Renal cortex interstitium (tissue), 11 donors: Measurements from ENCODE around the gene IL17RE. TPM values are rescaled to one million over a fixed set of nuclear protein-coding genes. Genes with fewer than 3 reads are reported as not detected.
"Not testable (repeated sequence)": the region's sequence is repeated elsewhere in the genome, so short reads cannot be mapped to it uniquely, and the experiment has no call there.

Source experiments
- DNase-seq, 11 donors: peaks; one replicate each; pipeline ENCODE4 v3.0.0-alpha.2; 2013; ENCODE audit warnings: low read depth in 9 of 11, low spot score in 4 of 11; ENCODE audit errors: extremely low read depth in 1 of 11
- polyA plus RNA-seq, 3 donors: library from polyadenylated mRNA; unstranded; fragments of 120-200 nt; gene quantifications; one replicate each; pipeline ENCODE4 v1.2.1, GENCODE V29; 2013; ENCODE audit not compliant: insufficient read length in 3 of 3

Gene IL17RE
- polyA plus RNA-seq, 3 donors = 8.9 to 14.5 (median 10.0) TPM

DNA sequence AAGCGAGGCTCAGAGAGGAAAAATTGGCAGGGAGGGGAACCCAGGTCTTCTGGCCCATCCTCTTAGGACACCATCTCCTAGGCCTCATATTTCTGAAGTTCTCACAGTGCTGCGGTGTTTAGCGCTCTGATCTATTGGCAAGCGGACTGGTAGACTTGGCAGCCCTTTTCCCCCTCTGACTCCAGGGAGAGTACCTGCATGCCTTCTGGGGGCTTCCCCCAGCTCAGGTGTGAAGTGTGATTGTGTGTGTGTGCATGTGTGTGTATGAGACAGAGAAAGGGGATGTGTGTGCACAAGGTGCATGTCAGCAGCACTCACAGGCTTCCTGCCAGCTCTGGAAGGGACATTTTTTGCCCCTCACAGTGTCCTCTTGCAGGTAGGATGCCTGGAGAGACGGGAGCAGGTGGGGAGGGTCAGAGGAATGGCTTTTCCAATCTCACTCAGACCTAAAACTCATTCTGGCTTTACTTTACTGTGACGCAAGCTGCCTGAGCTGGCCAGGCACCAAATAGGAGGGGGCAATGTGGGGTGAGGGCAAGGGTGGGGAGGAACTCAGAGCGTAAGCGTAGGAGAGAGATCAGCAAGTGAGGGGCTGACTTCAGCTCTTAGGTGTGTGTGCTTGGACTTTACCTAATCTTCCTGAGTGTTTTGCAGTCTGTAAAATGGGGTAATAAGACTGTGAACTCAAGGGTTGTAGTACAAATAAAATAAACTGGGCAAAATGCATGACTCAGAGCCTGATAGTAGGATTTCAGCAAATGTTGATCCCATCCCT, 4.0 kb upstream of the IL17RE start:
- DNase-seq = no peak

DNA sequence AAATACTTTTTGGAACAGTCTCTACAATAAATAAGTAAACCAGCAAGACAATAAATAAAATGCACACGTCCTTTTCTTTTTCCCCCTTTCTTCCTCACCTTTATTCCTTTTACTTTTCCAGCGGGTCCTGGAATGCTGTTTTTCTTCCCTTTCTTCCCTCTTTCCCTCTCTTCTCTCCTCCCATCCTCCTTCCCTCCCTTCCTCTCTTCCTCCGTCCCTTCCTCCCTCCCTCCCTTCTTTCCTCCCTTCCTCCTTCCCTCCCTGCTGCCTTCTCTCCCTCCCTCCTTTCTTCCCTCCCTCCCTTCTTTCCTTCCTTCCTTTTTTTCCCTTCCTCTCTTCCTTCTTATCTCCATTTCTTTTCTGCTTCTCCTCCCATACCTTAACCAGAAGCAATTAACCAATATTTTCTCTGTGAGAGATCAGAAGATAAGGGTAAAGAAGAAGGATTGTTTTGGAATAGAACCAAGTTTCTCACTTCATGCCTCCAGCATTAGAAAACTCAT, 3.3 kb upstream of the IL17RE start:
- DNase-seq = no peak

DNA sequence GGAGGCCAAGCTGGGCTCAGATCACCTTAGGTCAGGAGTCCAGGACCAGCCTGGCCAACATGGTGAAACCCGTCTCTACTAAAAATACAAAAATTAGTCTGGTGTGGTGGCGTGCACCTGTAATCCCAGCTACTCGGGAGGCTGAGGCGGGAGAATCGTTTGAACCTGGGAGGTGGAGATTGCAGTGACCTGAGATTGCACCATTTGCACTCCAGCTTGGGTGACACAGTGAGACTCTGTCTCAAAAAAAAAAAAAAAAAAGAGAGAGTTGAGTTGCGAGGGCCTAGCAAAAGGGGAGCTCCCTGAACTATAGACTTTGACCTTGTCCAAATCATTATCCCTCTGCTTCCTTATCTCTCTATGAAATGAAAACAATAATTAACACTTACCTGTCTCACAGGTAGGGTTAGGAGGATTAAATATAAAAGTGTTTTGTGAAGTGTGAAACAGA, 1.7 kb upstream of the IL17RE start:
- not testable (repeated sequence) for DNase-seq

DNA sequence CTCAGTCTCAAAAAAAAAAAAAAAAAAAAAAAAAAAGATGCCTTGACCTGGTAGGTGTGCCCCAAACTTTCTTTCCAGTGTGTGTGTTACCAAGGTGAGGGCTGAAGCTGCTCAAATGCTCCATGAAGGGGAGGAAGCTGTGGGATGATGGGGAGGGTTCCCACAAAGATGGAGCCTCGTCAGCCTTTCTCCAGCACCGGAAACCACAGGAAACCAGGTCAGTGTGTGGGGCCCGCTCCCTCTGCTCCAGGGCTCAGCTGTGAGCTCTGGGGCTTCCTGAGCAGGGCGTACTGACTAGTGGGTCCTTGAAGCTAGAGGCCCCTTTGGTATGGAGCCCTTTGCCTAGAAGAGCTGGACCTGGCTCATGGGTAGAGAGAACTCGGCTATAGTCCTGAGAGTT, 681 bp upstream of the IL17RE start:
- no peak for DNase-seq

DNA sequence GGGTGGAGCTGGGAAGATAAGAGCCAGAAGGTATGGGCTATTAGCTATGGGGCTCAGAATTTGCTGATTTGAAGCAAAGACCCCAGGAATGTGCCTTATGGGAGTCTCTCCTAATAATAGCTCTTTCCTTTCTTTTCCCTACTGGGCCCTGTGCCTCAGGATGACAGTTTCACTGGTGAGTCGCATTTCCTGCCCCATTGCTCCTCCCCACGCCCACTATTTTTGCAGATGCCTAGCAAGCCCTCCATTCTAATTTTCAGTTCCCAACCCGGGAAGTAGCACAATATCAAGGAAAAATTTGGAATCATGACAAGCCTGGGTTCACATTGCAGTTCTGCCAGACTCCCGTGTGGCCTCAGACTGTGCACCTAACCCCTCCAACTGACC, 583 bp downstream of the IL17RE start:
- DNase-seq = no peak

DNA sequence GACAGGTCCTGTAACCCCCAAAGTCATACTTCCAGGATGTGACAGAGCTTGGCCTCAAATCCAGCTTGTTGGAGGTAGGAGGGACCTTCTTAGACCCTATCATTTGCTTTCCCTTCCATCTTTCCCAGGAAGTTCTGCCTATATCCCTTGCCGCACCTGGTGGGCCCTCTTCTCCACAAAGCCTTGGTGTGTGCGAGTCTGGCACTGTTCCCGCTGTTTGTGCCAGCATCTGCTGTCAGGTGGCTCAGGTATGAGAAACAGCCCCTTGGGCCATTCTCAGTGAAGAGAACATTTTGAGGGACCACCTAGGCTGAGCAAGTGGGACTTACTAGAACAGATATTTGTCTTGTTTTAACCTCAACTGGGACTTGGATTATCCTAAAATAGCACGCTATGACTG, 1.3 kb downstream of the IL17RE start:
- DNase-seq = no peak

DNA sequence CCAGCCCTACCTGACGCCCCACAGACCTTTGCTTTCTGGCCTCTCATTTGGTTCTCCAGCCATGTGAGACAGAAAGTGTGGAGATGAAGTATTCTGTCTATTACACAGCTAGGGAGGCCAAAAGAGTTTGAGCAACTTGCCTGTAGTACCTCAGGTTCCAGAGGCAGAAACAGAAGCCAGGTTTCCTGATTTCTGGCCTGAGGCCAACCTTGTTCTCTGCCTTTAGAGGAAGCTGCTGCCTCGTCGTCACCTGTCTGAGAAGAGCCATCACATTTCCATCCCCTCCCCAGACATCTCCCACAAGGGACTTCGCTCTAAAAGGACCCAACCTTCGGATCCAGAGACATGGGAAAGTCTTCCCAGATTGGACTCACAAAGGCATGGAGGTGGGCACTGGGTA, 3.8 kb downstream of the IL17RE start:
- DNase-seq = no peak

DNA sequence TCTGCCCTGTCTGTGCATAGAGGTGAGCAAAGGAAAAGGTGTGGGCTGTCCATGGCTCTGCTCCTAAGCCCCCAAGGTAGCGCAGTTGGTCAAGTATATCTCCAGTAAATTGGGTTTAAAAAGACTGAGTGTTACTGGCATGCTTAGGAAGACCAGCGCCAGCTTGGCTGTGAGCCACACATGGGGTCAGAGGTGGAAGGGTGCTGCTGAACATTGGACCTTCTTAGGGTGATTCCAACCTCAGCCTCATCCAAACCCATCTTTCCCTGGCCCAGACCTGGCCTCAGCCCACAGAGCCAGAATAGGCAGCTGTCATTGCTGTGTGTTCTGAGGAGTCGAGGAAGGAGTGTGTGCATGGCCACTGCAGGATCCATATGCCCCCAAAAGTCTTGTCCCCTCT, 5.6 kb downstream of the IL17RE start:
- no peak for DNase-seq

DNA sequence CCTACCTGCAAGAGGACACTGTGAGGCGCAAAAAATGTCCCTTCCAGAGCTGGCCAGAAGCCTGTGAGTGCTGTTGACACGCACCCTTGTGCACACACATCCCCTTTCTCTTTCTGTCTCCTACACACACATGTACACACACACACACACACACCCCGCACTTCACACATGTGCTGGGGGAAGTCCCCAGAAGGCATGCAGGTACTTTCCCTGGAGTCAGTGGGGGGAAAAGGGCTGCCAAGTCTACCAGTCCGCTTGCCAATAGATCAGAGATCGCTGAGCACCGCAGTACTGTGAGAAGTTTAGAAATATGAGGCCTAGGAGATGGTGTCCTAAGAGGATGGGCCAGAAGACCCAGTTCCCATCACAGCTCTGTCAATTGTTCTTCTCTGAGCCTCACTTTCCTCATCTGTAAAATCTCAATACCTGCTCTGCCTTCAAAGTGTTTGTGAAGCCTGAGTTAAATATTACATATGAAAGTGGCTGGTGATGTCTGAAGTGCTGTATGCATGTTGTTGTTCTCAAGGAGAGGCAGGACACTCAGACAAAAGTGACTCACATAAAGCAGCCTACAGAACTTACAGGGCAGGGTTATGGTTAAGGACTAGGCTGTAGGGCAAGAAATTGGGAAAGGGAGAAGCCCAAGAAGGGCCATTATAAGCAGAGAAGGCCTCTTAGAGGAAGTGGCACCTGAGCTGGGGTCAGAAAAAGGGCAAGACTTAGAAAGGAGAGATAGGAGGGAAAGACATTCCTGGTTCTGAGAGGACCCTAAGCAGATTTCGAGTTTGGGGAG, 6.8 kb downstream of the IL17RE start:
- no peak for DNase-seq

DNA sequence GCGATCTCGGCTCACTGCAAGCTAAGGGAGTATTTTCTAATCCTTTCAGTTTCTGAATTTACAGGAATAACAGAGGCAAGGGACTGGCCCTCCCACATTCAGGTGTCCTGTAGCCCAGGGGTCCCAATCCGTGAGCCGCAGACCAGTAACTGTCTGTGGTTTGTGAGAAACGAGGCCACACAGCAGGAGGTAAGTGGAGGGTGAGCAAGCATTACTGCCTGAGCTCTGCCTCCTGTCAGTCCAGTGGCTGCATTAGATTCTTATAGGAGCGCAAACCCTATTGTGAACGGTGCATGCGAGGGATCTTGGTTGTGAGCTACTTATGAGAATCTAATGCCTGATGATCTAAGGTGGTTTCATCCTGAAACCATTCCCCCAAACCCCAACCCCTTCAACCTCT, 9.2 kb downstream of the IL17RE start:
- no peak for DNase-seq

DNA sequence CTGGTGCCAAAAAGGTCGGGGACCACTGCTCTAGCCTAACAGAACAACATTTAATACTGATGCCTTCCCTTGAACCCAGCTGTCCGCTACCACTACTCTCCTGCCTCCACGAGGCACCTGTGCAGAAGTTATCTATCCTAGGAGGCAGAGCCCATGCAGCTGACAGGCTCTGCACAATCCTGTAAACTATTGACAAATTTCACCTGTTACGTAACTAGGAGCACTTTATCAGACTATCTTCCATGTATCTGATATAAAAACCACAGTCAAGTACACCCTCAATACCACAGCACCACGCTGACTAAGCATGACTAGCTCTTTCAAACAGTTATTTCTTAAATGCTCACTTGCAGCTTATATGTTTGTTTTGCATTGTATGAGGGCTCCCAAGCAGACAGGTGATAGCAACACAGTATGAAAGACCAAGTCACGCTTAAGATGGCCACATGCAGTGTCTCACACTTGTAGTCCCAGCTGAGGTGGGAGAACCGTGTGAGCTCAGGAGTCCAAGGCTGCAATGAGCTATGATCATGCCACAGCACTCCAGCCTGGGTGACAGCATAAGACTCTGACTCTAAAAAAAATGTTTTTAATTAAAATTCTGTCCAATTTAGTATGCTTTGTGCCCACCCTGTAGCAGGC, 9.8 kb downstream of the IL17RE start:
- DNase-seq = no peak

DNA sequence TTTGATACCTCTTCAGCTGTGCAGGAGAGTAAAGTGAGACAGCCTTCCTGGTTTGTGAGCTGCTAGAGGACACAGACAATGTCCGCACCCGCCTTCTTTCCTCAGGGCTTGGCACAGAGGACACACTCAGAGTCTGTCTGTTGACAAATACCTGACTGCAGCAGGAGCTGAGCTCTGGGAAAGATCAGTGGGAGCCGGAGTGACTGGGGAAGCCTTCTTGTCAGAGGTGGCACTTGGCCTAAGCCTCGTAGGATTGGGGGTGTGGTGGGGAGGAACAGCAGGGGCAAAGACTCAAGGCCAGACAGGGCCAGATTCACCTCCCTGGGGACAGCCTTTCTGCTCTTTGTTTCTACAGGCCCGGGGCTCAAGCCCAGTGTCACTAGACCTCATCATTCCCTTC, 11.0 kb downstream of the IL17RE start:
- no peak for DNase-seq

DNA sequence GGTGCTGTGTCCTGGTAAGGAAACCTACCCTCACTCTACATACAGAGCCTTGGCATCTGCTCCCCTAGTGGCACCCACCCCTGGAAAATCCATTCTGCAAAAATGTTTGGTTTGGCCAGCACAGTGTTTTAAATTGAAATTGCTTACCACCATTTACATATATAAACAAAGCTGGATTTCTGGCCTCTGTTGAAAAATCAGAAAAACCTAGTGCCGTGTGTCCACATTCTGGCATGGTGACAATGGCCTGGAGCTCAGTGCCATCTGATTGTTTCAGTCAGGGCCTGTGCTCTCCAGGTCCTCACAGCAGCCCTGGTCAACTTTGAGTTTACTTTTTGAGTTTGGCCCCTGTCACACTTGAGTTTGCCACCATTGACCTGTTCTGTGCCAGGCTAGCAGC, 11.4 kb downstream of the IL17RE start:
- no peak for DNase-seq

DNA sequence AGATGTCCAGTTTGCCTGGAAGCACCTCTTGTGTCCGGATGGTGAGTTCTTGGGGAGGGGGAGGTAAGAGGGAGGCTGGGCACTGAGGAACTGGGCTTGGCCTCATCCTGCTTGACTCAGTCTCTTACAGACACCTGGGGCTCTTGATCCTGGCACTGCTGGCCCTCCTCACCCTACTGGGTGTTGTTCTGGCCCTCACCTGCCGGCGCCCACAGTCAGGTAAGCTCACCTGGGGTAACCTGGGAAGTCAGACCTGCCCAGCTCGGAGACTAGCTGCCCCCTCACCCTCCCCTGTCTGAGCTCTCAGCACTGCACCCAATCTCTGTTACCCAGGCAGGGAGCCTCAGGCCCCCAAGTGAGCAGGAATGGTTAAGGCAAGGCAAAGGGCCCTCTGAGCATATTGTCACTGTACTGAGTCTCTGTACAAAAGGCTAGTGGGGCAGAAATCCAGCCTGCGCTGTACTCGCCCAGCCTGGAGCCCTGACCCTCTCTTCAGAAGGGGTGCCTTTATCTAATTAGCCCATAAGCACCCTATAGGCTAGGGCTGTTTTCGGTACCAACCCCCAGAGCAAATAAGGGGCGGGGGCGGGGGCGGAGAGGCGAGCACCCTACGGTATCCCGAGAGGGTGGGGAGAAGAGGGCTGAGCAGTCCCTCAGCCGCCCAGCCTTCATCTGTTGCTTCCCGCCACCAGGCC, 12.1 kb downstream of the IL17RE start:
- DNase-seq = no peak

DNA sequence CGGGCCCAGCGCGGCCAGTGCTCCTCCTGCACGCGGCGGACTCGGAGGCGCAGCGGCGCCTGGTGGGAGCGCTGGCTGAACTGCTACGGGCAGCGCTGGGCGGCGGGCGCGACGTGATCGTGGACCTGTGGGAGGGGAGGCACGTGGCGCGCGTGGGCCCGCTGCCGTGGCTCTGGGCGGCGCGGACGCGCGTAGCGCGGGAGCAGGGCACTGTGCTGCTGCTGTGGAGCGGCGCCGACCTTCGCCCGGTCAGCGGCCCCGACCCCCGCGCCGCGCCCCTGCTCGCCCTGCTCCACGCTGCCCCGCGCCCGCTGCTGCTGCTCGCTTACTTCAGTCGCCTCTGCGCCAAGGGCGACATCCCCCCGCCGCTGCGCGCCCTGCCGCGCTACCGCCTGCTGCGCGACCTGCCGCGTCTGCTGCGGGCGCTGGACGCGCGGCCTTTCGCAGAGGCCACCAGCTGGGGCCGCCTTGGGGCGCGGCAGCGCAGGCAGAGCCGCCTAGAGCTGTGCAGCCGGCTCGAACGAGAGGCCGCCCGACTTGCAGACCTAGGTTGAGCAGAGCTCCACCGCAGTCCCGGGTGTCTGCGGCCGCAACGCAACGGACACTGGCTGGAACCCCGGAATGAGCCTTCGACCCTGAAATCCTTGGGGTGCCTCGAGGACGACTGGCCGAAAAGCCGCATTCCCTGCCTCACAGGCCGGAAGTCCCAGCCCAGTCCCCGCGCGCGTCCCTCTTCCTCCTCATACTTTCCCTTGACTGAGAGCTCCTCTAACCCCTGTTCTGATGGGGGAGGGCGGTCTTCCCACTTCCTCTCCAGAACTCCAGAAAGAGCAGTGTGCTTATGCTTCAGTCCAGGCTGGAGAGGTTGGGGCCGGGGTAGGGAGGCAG, 12.8 kb downstream of the IL17RE start:
- peak in 6 of 11 donors; percentile 54 to 66 (median 61) for DNase-seq

DNA sequence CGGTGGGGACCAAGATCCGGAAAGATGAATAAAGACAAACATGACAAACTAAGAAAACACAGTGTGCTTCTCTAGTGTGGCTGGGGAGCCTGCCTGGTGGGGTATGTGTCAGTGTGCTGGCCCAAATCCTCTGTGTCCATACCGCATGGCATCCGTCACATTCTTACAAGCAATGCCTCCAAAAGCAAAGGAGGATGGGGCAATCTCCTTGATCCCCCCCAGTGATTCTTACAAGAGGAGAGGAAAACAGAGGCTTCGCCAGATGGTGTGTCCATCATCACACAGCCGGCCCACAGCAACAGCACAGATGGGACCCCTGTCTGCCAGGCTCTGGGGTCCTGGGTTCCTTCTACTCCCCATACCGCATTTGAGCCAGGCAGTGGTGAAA, 13.7 kb downstream of the IL17RE start:
- no peak for DNase-seq

DNA sequence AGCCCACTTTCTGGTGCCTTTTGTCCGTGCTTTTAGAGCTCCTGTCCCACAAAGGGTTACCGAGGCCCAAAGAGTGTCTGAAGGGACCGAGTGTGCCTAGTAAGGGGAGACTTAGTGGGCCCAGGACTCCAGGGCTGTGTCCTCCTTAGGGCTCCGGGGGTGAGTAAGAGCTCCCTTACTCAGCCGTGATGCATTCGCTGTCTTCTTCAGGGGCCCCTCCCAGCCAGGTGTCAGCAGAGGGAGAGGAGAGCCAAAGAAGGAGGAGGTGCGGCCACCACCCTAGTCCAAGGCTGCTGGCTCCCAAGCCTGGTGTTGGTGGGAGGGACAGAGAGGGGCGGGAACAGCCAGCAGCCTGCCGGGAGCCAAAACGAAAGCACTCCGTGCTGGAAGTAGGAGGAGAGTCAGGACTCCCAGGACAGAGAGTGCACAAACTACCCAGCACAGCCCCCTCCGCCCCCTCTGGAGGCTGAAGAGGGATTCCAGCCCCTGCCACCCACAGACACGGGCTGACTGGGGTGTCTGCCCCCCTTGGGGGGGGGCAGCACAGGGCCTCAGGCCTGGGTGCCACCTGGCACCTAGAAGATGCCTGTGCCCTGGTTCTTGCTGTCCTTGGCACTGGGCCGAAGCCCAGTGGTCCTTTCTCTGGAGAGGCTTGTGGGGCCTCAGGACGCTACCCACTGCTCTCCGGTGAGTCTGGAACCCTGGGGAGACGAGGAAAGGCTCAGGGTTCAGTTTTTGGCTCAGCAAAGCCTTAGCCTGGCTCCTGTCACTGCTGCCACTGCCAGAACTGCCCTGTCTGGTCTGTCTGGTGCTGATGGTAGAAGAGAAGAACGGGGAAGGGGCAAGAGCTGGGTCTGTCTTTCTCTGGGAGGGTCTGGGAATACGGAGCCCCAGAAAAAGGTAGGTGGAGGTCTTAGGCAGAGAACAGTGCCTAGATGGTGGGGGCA, 14.4 kb downstream of the IL17RE start, which contains the start of gene IL17RC:
IL17RC (plus strand) TSS at position 365 of the 947 bp plus-strand sequence; CDS start at position 583, 218 bp downstream.
- DNase-seq = peak in 8 of 11 donors; percentile 60 to 85 (median 72)
